ENCODE measurements around the gene ARHGDIB. TPM values are rescaled to one million over a fixed set of nuclear protein-coding genes. Genes with fewer than 3 reads are reported as not detected.

The ARHGDIB gene
- total RNA-seq, 2 experiments from 2014 or later: 569 to 737 TPM

- no peaks in the 10 kb centered on the region for H3K9me3 ChIP-seq (ENCODE audit: low read length)
- no TSS peak for BruUV-seq (replicated peaks)
- intact Hi-C loops (cut with micrococcal nuclease; ENCODE audit: unreplicated experiment): no loop called here
- H3K4me1 ChIP-seq (ENCODE audit: insufficient read depth, low read length, poor library complexity, severe bottlenecking): no peaks in the 10 kb centered on the region
- no peak overlapping the region for H3K4me3 ChIP-seq (ENCODE audit: low read depth, low read length, poor library complexity, severe bottlenecking)
- no peak overlapping the region for H2AFZ ChIP-seq (ENCODE audit: low read length)
- no peaks in the 10 kb centered on the region for H3K79me2 ChIP-seq (ENCODE audit: insufficient read depth, low read depth, low read length)
- DNase-seq (ENCODE audit: low spot score): no peak
- H3K36me3 ChIP-seq (ENCODE audit: insufficient read depth, low read length): no peaks in the 10 kb centered on the region
- H3K9me2 ChIP-seq (ENCODE audit: insufficient read depth, low read length): no peaks in the 10 kb centered on the region
- no peaks in the 10 kb centered on the region for H4K20me1 ChIP-seq (ENCODE audit: insufficient read depth, low read length)
- no peak overlapping the region for H3K27ac ChIP-seq (ENCODE audit: low read depth, low read length, poor library complexity, severe bottlenecking)
- TF ChIP-seq EZH2phosphoT487 (IDR thresholded peaks at IDR 0.05; ENCODE audit: borderline replicate concordance, low read depth, low read length) (no peak), CTCF (conservative IDR thresholded peaks at IDR 0.05; ENCODE audit: low read length) (no peak)
- CTCF ChIA-PET (ENCODE audit: unreplicated experiment): interaction anchor here (0.9 to 1.2 kb wide), 2 partner anchors 14 to 42 kb away, joined by 3 to 5 read pairs; no protein-coding TSS in a partner anchor
- POLR2A ChIA-PET: interaction anchor here (0.7 to 2.5 kb wide), 4 partner anchors 9 to 1601 kb away, joined by 3 to 8 read pairs (median 5); no protein-coding TSS in a partner anchor
- no peak overlapping the region for H3K4me2 ChIP-seq (ENCODE audit: low read length)
Observed at GRCh38 chr12:14893506-14894250, 67.7 kb downstream of the ARHGDIB start.

DNA sequence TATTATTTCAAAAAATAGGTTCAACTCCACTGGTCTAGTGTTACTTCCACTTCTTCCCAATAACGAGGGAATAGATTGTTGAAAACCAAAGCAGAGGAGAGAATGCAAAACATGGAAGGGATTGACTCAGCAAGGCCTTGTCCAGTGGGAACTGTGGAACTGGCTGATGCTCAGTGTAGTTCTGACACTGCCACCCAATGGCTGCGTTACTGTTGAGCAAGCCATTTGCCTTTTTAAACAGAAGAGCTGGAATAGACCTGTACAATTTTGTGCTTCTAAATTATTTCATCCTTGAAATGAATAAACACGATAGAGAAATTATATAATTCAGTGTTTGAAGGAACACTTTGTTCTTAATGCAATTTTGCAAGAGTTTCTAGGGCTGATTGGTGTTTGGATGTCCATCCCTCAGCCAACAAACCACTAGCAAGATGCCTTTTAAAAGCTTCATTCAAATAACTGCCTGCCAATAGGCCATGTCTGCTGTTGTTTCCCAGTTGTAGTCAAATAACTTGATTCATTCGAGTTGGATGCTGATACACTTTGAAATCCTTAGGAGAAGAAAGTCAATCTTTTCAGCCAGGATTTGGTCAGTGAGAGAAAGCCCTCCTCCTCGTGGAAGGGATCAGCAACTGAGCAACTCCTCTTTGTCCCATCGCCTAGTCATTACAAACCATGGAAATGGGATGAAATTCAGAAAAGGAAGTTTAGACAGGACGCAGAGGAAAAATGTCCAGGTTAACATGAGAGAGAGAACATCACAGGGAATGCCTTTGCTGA is 68.5 kb downstream of the ARHGDIB start:
- no TSS peak for BruUV-seq (replicated peaks)

More for the DNA sequence above, 68.5 kb downstream of the ARHGDIB start:
- POLR2A ChIA-PET: interaction anchor here (1.1 to 1.7 kb wide), 3 partner anchors 10 to 41 kb away, joined by 3 to 4 read pairs (median 4); no protein-coding TSS in a partner anchor
- Histone ChIP-seq H3K4me3 (ENCODE audit: low read depth, low read length, poor library complexity, severe bottlenecking) (no peak overlapping the region), H3K79me2 (ENCODE audit: insufficient read depth, low read depth, low read length) (no peaks in the 10 kb centered on the region), H3K4me1 (ENCODE audit: insufficient read depth, low read length, poor library complexity, severe bottlenecking) (no peaks in the 10 kb centered on the region), H3K4me2 (ENCODE audit: low read length) (no peak overlapping the region), H3K9me2 (ENCODE audit: insufficient read depth, low read length) (no peaks in the 10 kb centered on the region), H2AFZ (ENCODE audit: low read length) (no peak overlapping the region), H3K9me3 (ENCODE audit: low read length) (no peaks in the 10 kb centered on the region), H4K20me1 (ENCODE audit: insufficient read depth, low read length) (no peaks in the 10 kb centered on the region), H3K36me3 (ENCODE audit: insufficient read depth, low read length) (no peaks in the 10 kb centered on the region), H3K27ac (ENCODE audit: low read depth, low read length, poor library complexity, severe bottlenecking) (no peak overlapping the region)
- TF ChIP-seq EZH2phosphoT487 (IDR thresholded peaks at IDR 0.05; ENCODE audit: borderline replicate concordance, low read depth, low read length) (no peak), CTCF (conservative IDR thresholded peaks at IDR 0.05; ENCODE audit: low read length) (peak; percentile 62)
- CTCF ChIA-PET (ENCODE audit: unreplicated experiment): no interaction called here
- DNase-seq (ENCODE audit: low spot score): peak; percentile 15
- intact Hi-C loops (cut with micrococcal nuclease; ENCODE audit: unreplicated experiment): loop anchor here (1.0 kb wide), 1 partner anchor 48 kb away; no protein-coding TSS in a partner anchor

Other genes starting within 250 kb of the ARHGDIB start
- 16.5 and 22.8 TPM in 2 replicates for gene WBP11, start 158.1 kb downstream of the ARHGDIB start, total RNA-seq (2014; rRNA removed; shearing (Covaris generic))
- 107 TPM in 2 replicates for gene WBP11, start 158.1 kb downstream of the ARHGDIB start, total RNA-seq (2022)
- 2.8 and 3.2 TPM in 2 replicates for gene C12orf60, start 157.9 kb downstream of the ARHGDIB start, total RNA-seq (2014; rRNA removed; shearing (Covaris generic))
- gene C12orf60, start 157.9 kb downstream of the ARHGDIB start, total RNA-seq (2022): 3.4 and 3.9 TPM in 2 replicates
- not detected in 2 replicates for gene SMCO3, start 147.4 kb downstream of the ARHGDIB start, total RNA-seq (2014; rRNA removed; shearing (Covaris generic))
- gene SMCO3, start 147.4 kb downstream of the ARHGDIB start, total RNA-seq (2022): not detected in 2 replicates
- not detected in 2 replicates for gene ART4, start 118.1 kb downstream of the ARHGDIB start, total RNA-seq (2014; rRNA removed; shearing (Covaris generic))
- gene ART4, start 118.1 kb downstream of the ARHGDIB start, total RNA-seq (2022): not detected in 2 replicates
- gene MGP, start 75.7 kb downstream of the ARHGDIB start, total RNA-seq (2014; rRNA removed; shearing (Covaris generic)): 0.10 TPM in 1 of 2 replicates, not detected in the other
- not detected in 2 replicates for gene MGP, start 75.7 kb downstream of the ARHGDIB start, total RNA-seq (2022)
- 1.8 and 1.9 TPM in 2 replicates for gene ERP27, start 23.1 kb downstream of the ARHGDIB start, total RNA-seq (2014; rRNA removed; shearing (Covaris generic))
- 1.7 and 3.3 TPM in 2 replicates for gene ERP27, start 23.1 kb downstream of the ARHGDIB start, total RNA-seq (2022)
- gene PDE6H, start 11.4 kb upstream of the ARHGDIB start, total RNA-seq (2014; rRNA removed; shearing (Covaris generic)): not detected in 2 replicates
- gene PDE6H, start 11.4 kb upstream of the ARHGDIB start, total RNA-seq (2022): not detected in 2 replicates

All from OCI-LY7 (cell line).